Bronchial epithelial cell (primary cell): ENCODE measurements around the gene TSR3. TPM values are rescaled to one million over a fixed set of nuclear protein-coding genes. Genes with fewer than 3 reads are reported as not detected.
A peak's percentile ranks its signal among the peaks of the same experiment; 100 is the strongest.

Source experiments
- DNase-seq: peaks from one replicate; pipeline ENCODE4 v3.0.0-alpha.2; 2010; ENCODE audit warnings: low read depth
- FAIRE-seq: peaks from 2 replicates; lab custom pipeline; 2011; peaks lifted over from hg19 to GRCh38; lab: Jason Lieb, UNC
- H3K27me3 ChIP-seq: 2 replicates; pipeline ENCODE4 v1.5.1; 2011; ENCODE audit warnings: low read length; ENCODE audit not compliant: control insufficient read depth, insufficient read depth
- H3K36me3 ChIP-seq: 2 replicates; pipeline ENCODE4 v1.5.1; 2011; ENCODE audit warnings: low read length; ENCODE audit not compliant: control insufficient read depth, insufficient read depth
- H3K4me3 ChIP-seq: 2 replicates; pipeline ENCODE4 v1.5.1; 2011; ENCODE audit warnings: mild to moderate bottlenecking, low read depth, low read length, control low read depth
- total RNA-seq: library from RNA; depleted of rRNA; stranded (reverse); fragments of >200 nt; gene quantifications from 2 replicates; pipeline ENCODE4 v1.2.1, GENCODE V29; 2014
- TF ChIP-seq, protein P1 (sequence below): IDR thresholded peaks from 2 replicates; pipeline ENCODE4 v1.5.1; 2011; ENCODE audit warnings: mild to moderate bottlenecking, moderate library complexity, low read length, control low read depth, inconsistent platforms; ENCODE audit not compliant: insufficient read depth, severe bottlenecking

TSR3 gene
- total RNA-seq, 1 donor from 2014 or later: 117 TPM

DNA sequence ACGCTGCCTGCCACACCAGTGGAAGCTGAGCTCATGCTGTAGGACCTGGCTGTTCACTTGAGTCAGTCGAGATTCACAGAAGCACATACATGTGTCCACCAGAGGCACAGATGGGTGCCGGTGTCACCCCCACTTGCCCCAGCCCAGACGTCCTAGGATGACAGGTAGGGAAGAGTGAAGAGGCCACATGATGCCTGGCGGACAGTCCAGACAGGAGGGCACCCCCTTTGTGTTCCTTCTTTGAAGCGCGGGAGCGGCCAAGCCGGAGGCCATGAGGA, 33.5 kb downstream of the TSR3 start:
- Histone ChIP-seq H3K27me3 (no peaks in the 10 kb centered on the region), H3K36me3 (peaks cover 54% of the 10 kb centered on the region), H3K4me3 (no peak overlapping the region)
- TF ChIP-seq, protein P1, sequence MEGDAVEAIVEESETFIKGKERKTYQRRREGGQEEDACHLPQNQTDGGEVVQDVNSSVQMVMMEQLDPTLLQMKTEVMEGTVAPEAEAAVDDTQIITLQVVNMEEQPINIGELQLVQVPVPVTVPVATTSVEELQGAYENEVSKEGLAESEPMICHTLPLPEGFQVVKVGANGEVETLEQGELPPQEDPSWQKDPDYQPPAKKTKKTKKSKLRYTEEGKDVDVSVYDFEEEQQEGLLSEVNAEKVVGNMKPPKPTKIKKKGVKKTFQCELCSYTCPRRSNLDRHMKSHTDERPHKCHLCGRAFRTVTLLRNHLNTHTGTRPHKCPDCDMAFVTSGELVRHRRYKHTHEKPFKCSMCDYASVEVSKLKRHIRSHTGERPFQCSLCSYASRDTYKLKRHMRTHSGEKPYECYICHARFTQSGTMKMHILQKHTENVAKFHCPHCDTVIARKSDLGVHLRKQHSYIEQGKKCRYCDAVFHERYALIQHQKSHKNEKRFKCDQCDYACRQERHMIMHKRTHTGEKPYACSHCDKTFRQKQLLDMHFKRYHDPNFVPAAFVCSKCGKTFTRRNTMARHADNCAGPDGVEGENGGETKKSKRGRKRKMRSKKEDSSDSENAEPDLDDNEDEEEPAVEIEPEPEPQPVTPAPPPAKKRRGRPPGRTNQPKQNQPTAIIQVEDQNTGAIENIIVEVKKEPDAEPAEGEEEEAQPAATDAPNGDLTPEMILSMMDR: no peak
- FAIRE-seq (no peak), DNase-seq (no peak)

DNA sequence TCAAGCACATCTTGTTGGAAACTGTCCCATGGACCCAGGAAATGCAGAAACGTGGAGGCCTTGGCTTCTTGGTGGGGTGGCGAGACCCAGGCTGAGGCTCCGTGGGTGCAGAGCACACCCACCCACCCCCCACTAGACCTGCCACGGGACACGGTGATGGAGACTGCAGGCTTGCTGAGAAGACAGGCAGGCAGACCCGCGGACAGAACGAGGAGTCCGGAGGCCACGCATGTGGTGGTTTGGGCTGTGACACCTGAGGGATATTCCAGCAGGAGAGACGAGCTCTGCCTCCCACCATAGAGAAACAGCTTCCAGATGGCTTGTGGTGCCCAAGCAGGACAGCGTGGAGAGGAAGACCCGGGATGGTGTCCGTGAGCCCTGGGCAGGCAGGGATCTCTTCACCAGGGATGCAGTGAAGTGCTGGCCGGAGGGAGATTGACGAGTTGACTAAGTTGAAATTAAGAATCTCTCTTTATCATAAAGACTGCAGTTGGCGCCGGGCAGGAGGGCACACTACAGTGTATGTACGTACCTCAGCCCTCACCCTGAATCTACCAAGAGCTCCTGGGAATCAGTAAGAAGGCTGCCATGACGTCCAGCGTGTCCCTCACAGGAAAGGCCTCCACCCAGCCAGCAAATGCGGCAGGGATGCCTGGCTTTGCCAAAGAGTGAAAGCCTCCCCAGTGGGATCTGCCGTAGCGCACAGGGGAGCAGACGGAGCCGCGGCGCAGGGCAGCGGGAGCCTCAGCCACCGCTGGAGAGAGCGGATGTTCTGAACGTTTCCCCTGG, 34.0 kb downstream of the TSR3 start:
- TF ChIP-seq, protein P1: no peak
- Histone ChIP-seq H3K27me3 (no peaks in the 10 kb centered on the region), H3K4me3 (no peak overlapping the region), H3K36me3 (peaks cover 57% of the 10 kb centered on the region)
- DNase-seq: no peak
- FAIRE-seq: peak; percentile 36

DNA sequence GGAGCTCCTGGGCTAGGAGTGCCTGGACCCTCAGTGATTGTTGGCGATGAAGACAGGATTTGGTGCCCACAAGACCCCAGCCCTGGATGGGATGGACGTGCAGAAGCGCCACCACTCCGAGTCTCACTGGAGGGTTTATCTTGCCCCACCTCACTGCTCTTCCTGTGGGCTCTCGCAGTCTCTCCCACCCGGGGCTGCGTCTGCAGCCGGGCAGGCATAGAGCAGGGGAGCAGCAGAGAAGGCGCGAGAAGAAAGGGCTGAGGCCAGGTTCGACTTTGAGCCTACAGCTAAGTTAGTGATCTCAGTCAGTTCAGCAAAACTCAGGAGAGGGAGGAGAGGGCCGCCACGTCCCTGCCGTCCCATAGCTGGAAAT, 35.7 kb downstream of the TSR3 start:
- H3K4me3 ChIP-seq: no peak overlapping the region
- peaks cover 54% of the 10 kb centered on the region for H3K36me3 ChIP-seq
- FAIRE-seq (no peak), DNase-seq (no peak)
- no peaks in the 10 kb centered on the region for H3K27me3 ChIP-seq
- TF ChIP-seq, protein P1: no peak

DNA sequence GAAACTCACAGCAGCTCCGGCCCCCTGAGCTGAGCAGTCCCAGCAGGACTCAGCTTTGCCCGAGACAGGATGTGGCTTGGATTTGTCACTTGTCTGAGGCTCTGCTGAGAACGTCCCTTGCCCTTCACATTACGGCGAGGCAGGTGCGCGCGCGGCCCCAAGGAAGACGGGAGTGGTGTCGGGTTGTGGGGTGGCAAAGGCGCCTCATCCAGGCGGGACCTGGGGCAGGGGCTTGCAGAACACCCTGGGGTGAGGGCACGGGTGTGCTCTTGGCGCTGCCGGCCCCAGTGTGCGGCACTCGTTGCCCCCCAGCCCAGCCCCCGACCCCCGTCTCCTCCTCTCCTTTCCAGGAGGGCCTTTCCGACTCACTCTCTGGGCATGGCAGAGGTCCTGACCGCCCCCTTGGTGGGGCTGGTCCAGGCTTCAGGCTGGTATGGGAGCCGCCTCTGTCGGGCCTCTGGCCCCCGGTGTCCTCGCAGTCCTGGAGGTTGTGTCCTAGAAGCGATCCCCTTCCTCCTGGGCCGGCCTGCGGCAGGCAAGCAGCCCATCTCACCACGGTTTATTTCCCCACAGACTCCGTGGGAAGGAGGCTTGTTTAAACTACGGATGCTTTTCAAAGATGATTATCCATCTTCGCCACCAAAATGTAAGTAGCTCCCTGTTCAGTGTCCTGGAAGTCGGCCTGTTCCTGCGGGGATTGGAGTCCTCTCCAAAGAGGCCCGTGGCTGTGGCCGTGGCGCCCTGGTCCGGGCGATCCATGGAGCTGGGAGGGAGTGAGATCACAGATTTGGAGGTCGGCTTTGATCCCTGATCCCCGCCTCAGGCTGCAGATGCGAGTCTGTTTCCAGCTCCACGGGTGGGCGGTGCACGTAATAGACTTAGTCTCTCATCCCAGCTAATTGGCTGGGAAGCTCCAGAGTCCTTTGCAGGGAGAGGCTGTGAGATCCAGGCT, 36.3 kb downstream of the TSR3 start:
- TF ChIP-seq, protein P1: no peak
- no peak for FAIRE-seq
- no peak overlapping the region for H3K4me3 ChIP-seq
- H3K36me3 ChIP-seq: peaks cover 50% of the 10 kb centered on the region
- H3K27me3 ChIP-seq: no peaks in the 10 kb centered on the region
- DNase-seq: no peak

DNA sequence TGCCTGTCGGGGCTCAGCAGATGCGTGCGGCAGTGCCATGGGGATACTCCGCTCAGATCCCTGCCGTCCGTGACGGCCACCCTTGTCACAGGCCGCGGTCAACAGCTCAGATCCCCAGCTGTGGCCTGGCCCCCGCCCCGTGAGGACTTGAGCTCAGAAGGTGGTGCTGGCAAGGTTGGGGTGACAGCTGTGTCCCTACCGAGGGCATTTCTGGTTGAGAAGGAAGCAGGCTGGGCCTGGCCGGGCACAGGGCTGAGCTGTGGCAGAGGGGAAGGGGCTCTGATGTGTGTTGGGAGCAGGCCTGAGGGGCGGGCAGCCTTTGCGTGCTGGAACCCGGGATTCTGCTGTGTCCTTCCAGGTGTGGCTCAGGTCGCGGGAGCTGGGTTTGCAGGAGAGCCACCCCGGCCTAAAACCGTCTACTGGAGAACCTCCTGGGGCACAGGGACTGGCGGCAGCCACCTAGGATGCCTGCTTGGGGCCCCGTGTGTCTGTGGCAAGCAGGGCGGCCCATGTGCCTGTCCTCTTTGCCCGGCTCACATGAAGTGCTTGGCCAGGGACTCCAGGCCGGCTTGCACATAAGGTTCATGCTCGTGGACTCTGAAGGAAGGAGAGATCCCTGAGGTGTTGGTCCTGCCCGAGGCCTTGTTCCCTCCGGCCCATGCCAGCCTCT, 37.1 kb downstream of the TSR3 start:
- no peaks in the 10 kb centered on the region for H3K27me3 ChIP-seq
- FAIRE-seq: no peak
- TF ChIP-seq, protein P1: no peak
- DNase-seq: no peak
- H3K36me3 ChIP-seq: peaks cover 44% of the 10 kb centered on the region
- no peak overlapping the region for H3K4me3 ChIP-seq
